Smooth muscle cell (in vitro differentiated cells): ENCODE results near the gene KRTAP9-9. TPM values are rescaled to one million over a fixed set of nuclear protein-coding genes. Genes with fewer than 3 reads are reported as not detected.

Experiments used
- DNase-seq: peaks from one replicate; lab custom pipeline; 2025; ENCODE audit not compliant: unreplicated experiment; lab: John Stamatoyannopoulos, UW
- H2AFZ ChIP-seq: fragments of 200-600 bp; sonication (generic); 2 replicates; pipeline ENCODE4 v1.6.0; 2016; ENCODE audit warnings: antibody characterized with exemption, low read depth, mild to moderate bottlenecking
- H3F3A ChIP-seq: fragments of 200-600 bp; sonication (generic); 2 replicates; pipeline ENCODE4 v1.6.0; 2017; ENCODE audit warnings: antibody characterized with exemption, low read depth
- H3K27ac ChIP-seq: fragments of 200-600 bp; sonication (generic); 2 replicates; pipeline ENCODE4 v1.5.1; 2016; ENCODE audit warnings: low read depth, mild to moderate bottlenecking
- H3K27me3 ChIP-seq: fragments of 200-600 bp; sonication (generic); 2 replicates; pipeline ENCODE4 v1.6.1; 2016; ENCODE audit warnings: low read depth, mild to moderate bottlenecking
- H3K36me3 ChIP-seq: fragments of 200-600 bp; sonication (generic); 2 replicates; pipeline ENCODE4 v1.5.1; 2016; ENCODE audit warnings: low read depth
- H3K4me1 ChIP-seq: fragments of 200-600 bp; sonication (generic); 2 replicates; pipeline ENCODE4 v1.5.1; 2016; ENCODE audit warnings: low read depth
- H3K4me2 ChIP-seq: fragments of 200-600 bp; sonication (generic); 2 replicates; pipeline ENCODE4 v1.6.0; 2016; ENCODE audit warnings: mild to moderate bottlenecking
- H3K4me3 ChIP-seq: fragments of 200-600 bp; sonication (generic); 2 replicates; pipeline ENCODE4 v1.5.1; 2016; ENCODE audit warnings: mild to moderate bottlenecking
- H3K79me2 ChIP-seq: fragments of 200-600 bp; sonication (generic); 2 replicates; pipeline ENCODE4 v1.6.0; 2016; ENCODE audit warnings: low read depth, mild to moderate bottlenecking
- H3K9ac ChIP-seq: fragments of 200-600 bp; sonication (generic); 2 replicates; pipeline ENCODE4 v1.6.0; 2016; ENCODE audit warnings: low read depth
- H3K9me3 ChIP-seq: fragments of 200-600 bp; sonication (generic); replicated peaks from 2 replicates; pipeline ENCODE4 v1.5.1; 2016; ENCODE audit warnings: low read depth
- H4K20me1 ChIP-seq: fragments of 200-600 bp; sonication (generic); 2 replicates; pipeline ENCODE4 v1.6.0; 2016; ENCODE audit warnings: low read depth
- CTCF ChIP-seq: fragments of 200-600 bp; sonication (generic); IDR thresholded peaks from 2 replicates; pipeline ENCODE4 v1.5.1; 2017; ENCODE audit warnings: borderline replicate concordance, mild to moderate bottlenecking, antibody characterized with exemption; ENCODE audit not compliant: insufficient read depth, poor library complexity, severe bottlenecking
- WGBS: methylation state at CpG from one replicate; pipeline ENCODE4 v1.1.7; 2016; ENCODE audit warnings: low lambda C conversion rate; 5-methylcytosine and 5-hydroxymethylcytosine counted together
- polyA plus RNA-seq: library from polyadenylated mRNA; unstranded; fragments of >200 nt; fragmentation: Nextera tagmentation; extraction: Ambion mirVana; gene quantifications from 2 replicates; pipeline ENCODE4 v1.2.1, GENCODE V29; 2016
- total RNA-seq: library from RNA; depleted of rRNA; stranded (reverse); fragments of >200 nt; gene quantifications from 2 replicates; pipeline ENCODE4 v1.2.3, GENCODE V29; 2014

Gene KRTAP9-9
- total and polyA plus RNA-seq, 2 experiments from 2014 or later, result not detected

GRCh38 chr17:41296846-41297245 lies 41.7 kb downstream of the KRTAP9-9 start:
- no peaks in the 10 kb centered on the region for H3K36me3 ChIP-seq
- H3K4me2 ChIP-seq, result no peak overlapping the region
- H3K27ac ChIP-seq, result no peak overlapping the region
- no peak overlapping the region for H2AFZ ChIP-seq
- DNase-seq, result no peak
- H3K27me3 ChIP-seq, result no peaks in the 10 kb centered on the region
- WGBS, result 90% methylated on average over 1 of the region's 1 CpG
- no peaks in the 10 kb centered on the region for H3F3A ChIP-seq
- no peak for TF ChIP-seq CTCF
- H3K79me2 ChIP-seq, result no peaks in the 10 kb centered on the region
- H3K4me3 ChIP-seq, result no peak overlapping the region
- H3K9ac ChIP-seq, result no peak overlapping the region
- no peaks in the 10 kb centered on the region for H3K9me3 ChIP-seq
- H4K20me1 ChIP-seq, result no peaks in the 10 kb centered on the region
- H3K4me1 ChIP-seq, result no peaks in the 10 kb centered on the region

- Histone ChIP-seq H3K4me2 (no peak overlapping the region), H3K79me2 (no peaks in the 10 kb centered on the region), H3K27ac (no peak overlapping the region), H3K36me3 (no peaks in the 10 kb centered on the region), H3K4me3 (no peak overlapping the region), H2AFZ (no peak overlapping the region), H3K9ac (no peak overlapping the region), H3K27me3 (no peaks in the 10 kb centered on the region), H3K9me3 (no peaks in the 10 kb centered on the region), H4K20me1 (no peaks in the 10 kb centered on the region), H3F3A (no peaks in the 10 kb centered on the region), H3K4me1 (no peaks in the 10 kb centered on the region)
- TF ChIP-seq CTCF, result no peak
- WGBS, result 94% methylated on average over 20 of the region's 20 CpGs
- no peak for DNase-seq
Observed at GRCh38 chr17:41298458-41299135, 43.4 kb downstream of the KRTAP9-9 start.

- no peaks in the 10 kb centered on the region for H3F3A ChIP-seq
- no peaks in the 10 kb centered on the region for H3K27me3 ChIP-seq
- H3K4me3 ChIP-seq, result no peak overlapping the region
- H3K4me1 ChIP-seq, result no peaks in the 10 kb centered on the region
- no peak overlapping the region for H2AFZ ChIP-seq
- no peak for DNase-seq
- H4K20me1 ChIP-seq, result no peaks in the 10 kb centered on the region
- H3K9ac ChIP-seq, result no peak overlapping the region
- H3K36me3 ChIP-seq, result no peaks in the 10 kb centered on the region
- no peaks in the 10 kb centered on the region for H3K9me3 ChIP-seq
- TF ChIP-seq CTCF, result no peak
- WGBS, result 72% methylated on average over 5 of the region's 5 CpGs
- H3K79me2 ChIP-seq, result no peaks in the 10 kb centered on the region
- no peak overlapping the region for H3K4me2 ChIP-seq
- H3K27ac ChIP-seq, result no peak overlapping the region
Observed at GRCh38 chr17:41301204-41301790, 46.1 kb downstream of the KRTAP9-9 start.
